HG03342 (cell line): Measurements from ENCODE around the gene FCHO2.
A peak's percentile ranks its signal among the peaks of the same experiment; 100 is the strongest.
"Not testable (repeated sequence)": the region's sequence is repeated elsewhere in the genome, so short reads cannot be mapped to it uniquely, and the experiment has no call there.

Experiments
- ATAC-seq: cut with Tn5 transposase; IDR thresholded peaks from one replicate; pipeline ENCODE4 v1.9.1; 2021; ENCODE audit warnings: mild to moderate bottlenecking, moderate library complexity; ENCODE audit not compliant: unreplicated experiment

The FCHO2 gene

DNA sequence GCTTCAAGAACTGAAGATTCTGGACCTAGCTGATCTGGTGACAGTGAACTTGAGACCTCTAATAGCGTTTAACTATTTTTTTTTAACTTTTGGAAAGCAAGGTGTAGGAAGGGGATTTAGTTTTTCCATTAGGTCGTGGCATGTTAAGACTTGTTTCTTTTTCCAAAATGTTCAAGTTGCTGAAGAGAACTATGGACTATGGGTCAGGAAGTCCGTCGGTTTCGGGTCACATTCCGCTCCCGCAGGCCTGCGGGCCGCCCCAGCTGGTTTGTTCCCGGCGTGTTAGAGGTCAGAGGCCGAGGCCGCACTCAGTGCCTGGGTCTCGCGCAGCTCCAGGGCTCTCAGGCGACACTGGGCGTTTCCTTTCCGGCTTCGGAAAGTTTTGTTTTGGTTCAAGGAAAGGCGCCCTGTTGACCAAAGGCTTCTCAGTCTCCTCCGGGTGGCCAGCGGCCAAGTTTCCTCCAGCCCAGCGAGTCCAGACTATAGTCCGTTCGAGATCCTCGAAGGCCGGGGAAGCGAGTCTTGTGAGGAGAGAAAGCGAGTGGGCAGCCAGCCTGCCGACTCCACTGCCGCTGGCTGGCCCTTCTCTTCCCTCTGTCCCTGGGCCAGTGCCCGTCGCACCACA lies 586 bp upstream of the FCHO2 start:
- ATAC-seq: peak; percentile 36

DNA sequence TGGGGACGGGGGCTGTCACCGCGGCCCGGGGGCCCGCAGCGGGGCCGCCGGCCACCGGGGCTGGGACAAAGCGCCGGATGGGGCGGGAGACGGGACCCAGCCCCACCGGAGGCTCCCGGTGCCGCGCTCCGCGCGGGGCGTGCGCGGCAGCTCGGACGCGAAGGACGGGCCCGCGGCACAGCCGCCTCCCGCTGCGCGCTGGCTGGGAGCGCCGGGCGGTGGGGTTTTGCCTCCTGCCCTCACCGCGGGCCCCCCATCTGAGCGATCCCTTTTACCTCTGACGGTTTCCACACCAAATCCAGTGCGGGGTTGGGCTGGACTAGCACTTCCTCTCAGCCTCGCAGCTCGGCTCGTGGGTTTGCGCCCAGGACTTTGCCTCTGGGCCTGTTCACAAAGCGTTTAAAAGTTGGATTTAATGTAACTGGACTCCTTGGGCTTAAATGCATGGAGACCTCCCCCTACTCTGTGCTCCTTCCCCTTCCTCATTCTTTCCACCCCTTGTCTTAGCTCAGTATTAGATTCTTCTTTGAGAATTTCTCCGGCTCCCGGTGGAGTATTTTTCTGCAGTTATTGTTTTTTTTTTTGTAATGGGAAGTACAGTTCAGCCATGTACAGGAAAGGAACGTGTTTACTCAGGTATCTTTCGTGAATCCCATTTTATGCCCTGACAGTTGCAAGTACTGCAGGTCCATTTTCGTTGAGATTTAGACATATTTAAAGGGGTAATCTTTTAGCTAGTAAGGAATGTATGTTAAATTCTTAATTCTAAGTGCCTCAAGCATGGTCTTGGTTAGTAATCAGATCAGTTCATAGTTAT lies 691 bp downstream of the FCHO2 start:
- ATAC-seq: peak; percentile 32

DNA sequence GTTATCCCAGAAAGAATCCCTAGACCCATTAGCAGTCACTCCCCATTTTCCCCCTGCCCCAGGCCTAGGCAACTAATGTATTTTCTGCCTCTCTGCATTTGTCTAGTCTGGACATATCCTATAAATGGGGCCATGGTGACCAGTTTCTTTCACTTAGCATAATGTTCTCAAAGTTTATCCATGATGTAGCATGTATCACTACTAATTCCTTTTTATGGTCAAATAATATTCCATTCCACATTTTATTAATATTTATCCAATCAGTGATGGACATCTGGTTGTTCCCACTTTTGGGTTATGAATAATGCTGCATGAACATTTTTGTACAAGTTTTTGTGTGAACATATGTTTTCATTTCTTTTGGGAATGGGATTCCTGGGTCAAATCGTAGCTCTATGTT lies 1.5 kb downstream of the FCHO2 start:
- ATAC-seq: no peak

DNA sequence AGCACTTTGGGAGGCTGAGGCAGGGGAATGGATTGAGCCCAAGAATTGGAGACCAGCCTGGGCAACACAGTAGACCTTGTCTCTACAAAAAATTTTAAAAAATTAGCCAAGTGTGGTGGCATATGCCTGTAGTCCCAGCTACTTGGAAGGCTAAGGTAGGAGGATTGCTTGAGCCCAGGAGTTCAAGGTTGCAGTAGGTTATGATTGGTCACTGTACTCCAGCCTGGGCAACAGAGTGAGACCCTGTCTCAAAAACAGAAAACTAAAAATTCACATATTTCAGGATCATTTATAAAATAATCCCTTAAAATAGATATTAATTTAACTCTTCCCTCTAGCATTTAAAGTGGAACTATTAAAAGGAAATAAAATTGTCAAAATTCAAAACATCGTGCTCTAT lies 3.4 kb downstream of the FCHO2 start:
- no peak for ATAC-seq

DNA sequence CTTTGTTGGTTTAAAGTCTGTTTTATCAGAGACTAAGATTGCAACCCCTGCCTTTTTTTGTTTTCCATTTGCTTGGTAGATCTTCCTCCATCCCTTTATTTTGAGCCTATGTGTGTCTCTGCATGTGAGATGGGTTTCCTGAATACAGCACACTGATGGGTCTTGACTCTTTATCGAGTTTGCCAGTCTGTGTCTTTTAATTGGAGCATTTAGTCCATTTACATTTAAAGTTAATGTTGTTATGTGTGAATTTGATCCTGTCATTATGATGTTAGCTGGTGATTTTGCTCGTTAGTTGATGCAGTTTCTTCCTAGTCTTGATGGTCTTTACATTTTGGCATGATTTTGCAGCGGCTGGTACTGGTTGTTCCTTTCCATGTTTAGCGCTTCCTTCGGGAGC lies 18.6 kb downstream of the FCHO2 start:
- ATAC-seq: not testable (repeated sequence)

DNA sequence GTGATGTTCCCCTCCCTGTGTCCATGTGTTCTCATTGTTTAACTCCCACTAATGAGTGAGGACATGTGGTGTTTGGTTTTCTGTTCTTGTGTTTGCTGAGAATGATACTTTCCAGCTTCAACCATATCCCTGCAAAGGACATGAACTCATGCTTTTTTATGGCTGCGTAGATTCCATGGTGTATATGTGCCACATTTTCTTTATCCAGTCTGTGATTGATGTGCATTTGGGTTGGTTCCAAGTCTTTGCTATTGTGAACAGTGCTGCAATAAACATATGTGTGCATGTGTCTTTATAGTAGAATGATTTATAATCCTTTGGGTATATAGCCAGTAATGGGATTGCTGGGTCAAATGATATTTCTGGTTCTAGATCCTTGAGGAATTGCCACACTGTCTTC lies 21.0 kb downstream of the FCHO2 start:
- ATAC-seq: not testable (repeated sequence)

DNA sequence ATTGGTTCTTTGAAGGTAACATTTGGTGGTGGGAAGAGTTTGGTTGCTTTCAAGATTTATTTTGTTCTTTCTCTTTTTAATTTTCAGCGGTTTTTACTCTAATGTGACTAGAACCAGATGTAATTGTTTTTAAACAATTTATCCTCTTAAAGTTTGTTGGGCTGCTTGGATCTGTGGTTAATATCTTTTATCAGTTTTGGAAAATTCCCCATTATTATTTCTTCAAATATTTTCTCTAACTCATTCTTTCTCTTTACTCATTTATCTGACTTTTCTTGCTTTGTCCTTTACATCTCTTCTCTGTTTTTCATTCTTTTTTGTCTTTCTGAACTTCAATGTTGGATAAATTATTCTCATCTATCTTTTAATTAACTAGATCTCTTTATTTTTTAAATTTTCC lies 29.9 kb downstream of the FCHO2 start:
- ATAC-seq: no peak

DNA sequence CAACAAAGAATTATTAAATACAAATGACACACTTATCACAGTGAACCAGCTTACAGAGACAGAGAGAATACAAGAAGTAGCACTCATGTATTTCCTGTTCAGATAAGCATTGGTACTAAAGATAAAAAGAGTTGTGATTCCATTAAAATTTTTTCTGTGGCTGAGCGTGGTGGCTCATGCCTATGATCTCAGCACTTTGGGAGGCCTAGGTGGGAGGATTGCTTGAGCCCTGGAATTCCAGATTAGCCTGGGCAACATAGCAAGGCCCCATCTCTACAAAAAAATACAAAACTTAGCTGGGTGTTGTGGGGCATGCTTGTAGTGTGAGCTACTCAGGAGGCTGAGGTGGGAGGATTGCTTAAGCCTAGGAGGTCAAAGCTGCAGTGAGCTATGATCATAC lies 32.9 kb downstream of the FCHO2 start:
- ATAC-seq: no peak

DNA sequence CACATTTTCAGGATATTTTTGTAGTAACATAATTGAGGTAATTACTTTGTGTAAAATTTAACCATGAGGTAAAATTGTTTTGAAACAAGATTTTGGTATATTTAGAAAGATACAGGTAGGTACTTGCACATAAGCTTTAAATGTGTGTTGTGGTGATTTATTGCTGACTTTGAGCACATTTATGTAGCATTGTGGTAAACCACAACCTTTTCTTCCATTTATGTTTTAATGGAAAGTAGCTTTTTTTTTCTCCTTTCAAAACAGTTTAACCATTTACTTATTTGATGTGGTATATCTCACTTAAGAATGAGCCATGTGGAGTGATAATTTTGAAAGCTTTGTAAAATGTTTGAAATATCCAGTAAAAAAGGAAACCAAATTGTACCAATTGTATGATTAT lies 35.6 kb downstream of the FCHO2 start:
- no peak for ATAC-seq

DNA sequence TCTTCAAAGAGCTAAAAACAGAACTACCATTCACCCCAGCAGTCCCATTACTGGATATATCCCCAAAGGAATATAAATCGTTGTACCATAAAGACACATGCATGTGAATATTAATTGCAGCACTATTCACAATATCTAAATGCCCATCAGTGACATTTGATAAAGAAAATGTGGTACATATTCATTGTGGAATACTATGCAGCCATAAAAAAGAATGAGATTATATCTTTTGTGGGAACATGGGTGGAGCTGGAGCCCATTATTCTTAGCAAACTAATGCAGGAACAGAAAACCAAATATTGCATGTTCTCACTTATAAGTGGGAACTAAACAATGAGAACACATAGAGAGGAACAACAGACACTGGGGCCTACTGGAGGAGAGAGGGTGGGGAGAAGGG lies 38.7 kb downstream of the FCHO2 start:
- ATAC-seq: no peak

DNA sequence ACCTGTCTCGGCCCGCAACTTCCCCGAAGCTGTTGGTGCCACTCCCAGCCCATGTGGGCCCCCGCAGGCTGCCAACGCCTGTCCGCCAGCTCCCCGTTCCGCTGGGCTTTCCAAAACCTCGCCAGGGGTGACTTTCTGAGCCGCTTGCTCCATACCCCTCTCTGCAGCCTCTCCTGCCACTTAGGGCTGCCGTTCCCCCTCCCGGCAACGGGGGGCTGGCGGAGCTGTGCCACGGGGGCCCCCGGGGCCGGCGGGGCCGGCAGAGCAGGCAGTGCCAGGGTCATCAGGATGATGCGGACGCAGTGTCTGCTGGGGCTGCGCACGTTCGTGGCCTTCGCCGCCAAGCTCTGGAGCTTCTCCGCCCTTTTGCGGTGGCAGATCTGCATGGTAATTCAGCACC lies 40.8 kb downstream of the FCHO2 start:
- ATAC-seq: no peak

DNA sequence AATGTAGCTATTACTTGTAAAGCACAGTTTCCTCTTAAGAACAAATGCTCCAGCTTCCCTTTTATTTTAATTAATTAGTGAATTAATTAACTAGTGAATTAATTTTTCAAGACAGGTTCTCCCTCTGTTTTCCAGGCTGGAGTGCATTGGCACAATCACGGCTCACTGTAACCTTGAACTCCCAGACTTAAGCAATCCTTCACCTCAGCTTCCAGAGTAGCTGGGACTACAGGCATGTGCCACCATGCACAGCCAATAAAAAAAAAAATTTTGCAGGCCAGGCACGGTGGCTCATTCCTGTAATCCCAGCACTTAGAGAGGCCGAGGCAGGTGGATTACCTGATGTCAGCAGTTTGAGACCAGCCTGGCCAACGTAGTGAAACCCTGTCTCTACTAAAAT lies 44.1 kb downstream of the FCHO2 start:
- no peak for ATAC-seq

DNA sequence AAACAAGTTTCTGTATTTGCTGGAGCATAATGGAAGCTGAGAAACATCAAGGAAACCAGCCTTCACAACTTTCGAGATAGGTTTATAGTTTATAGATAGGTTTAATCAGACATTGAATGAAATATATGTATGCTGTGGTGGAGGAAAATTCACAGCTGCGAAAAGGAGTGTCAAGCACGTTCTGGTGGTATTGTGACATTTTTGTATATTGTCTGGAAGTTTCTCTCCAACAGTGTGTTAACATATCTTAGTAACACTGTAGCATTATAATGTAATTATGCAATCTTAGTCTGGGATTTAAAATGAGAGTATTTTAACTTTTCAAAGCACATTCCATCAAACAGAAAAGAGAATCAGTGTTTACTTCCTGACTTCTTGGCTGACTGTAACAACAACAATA lies 50.0 kb downstream of the FCHO2 start:
- no peak for ATAC-seq

DNA sequence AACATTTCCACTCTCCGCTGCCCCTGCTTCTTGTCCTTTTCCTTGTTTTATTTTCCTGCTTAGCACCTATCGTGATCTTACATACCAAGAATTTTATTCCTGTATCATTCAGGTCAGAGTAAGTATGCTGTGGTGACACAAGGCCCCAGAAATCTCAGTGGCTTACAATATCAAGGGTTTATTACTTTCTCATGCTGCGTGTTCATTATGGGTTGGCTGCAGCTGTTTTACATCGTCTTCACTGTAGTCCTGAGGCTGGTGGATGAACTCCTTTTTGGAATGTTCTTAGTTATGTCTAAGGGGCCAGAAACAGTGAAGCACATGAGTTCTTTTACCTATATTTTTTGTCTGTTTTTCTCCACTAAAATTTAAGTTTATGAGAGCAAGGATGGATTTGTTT lies 51.2 kb downstream of the FCHO2 start:
- no peak for ATAC-seq

DNA sequence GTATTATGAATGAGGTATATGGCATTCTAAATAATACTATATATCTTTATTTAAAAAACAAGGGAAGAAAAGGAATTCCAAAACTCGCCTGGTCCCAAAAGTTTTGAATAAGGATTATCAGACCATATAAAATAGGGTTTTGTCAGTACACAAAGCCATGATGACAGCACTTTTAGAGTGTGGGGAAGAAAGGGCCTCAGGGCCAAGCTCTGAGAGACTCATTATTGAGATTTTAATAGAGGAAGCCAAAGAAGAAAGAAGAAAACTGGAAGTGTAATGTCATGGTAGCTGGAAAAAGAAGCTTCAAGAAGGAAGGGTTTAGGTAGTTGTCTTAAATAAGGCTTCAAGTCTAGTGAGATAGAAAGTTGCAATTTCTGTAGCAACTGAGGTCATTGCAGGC lies 53.0 kb downstream of the FCHO2 start:
- no peak for ATAC-seq

DNA sequence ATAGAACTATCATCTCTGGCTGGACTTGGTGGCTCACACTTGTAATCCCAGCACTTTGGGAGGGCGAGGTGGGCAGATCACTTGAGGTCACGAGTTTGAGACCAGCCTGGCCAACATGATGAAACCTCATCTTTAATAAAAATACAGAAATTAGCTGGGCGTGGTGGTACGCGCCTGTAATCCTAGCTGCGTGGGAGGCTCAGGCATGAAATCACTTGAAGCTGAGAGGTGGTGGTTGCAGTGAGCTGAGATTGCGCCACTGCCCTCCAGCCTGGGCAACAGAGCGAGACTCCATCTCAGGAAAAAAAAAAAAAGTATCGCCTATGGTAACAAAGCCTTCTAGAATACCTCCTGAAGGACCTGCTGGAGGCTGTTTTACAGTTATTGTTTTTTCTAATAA lies 55.8 kb downstream of the FCHO2 start:
- ATAC-seq: not testable (repeated sequence)

DNA sequence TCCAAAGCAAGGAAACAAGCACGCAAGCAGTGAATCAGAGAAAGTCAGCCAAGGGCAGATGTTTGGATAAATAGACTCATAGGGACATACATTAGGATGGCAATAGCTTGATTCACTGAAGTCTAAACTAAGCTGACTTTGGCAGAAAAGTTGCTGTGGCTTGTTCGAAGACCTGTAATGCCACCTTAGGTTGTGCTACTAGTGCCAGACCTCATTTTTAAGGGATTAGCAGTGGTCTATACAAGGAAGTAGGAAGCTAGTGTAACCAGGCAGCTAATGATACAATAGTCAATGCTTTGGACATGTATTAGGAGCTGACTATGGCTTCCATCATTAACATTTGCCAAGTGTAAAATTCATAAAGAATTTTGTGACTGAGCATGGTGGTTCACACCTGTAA lies 63.1 kb downstream of the FCHO2 start:
- no peak for ATAC-seq

DNA sequence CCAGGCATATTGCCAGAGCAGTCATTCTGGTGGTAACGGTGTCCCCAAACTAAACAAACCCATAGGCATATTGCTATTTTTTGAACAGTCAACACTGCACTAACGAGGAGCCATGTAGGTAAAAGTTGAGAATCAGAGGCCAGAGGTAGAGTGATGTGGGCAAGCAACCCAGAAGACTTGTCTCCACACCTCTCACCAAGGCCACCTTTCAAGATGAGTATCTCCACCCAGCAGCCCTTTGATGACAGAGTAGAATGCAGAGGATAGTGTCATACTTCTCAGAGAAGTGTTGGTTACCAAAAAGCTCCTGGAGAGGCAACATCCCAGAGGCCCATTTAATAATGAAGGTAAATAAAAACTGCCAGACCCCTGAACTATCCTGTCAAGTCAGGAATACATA lies 63.9 kb downstream of the FCHO2 start:
- ATAC-seq: no peak

DNA sequence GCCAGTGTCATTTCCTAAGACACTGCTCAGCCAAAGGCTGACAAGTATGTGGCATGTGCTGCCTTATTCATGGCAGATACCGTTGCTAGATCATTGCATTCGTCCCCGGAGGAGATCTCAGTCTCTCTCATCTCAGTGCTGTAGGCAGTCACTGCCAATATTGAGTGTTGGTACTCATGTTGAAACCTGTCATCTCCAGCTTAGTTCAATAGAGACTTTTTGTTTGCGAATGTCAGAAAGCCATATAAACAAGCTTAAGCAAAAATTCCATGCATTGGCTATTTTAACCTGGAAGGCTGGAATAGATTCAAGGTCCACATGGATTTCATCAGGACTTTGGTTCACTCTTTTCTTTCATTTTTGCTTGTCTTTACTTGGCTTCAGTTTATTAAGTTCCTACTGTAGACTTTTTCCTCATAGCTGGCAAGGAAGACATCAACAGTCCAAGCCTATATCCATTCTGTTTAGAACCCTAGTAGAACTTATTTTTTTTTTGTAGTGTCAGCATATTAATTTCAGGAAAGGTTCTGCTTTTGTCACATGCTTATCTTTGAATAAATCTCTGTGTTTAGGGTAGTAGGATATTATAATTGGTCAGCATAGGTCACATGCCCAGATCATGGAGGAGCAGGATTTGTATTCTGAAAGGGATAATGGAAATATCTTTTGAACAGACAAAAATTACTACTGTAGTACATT lies 66.8 kb downstream of the FCHO2 start:
- no peak for ATAC-seq

DNA sequence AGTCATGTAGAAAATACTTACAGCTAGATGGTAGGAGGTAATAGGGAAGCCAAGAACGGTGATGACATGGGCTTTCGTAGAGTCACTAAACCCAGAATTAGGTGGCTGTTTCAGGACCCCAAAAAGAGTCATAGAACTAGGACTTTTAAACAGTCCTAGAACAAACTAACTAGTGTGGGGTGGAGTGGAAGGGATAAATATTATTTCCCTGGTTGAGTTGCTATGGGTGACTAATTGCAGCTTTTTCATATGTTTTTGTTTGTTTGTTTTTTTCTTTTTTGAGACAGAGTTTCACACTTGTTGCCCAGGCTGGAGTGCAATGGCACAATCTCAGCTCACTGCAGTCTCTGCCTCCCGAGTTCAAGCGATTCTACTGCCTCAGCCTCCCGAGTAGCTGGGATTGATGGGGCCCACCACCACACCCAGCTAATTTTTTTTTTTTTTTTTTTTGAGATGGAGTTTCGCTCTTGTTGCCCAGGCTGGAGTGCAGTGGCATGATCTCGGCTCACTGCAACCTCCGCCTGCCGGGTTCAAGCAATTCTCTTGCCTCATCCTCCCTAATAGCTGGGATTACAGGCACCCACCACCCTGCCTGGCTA lies 69.2 kb downstream of the FCHO2 start:
- ATAC-seq: not testable (repeated sequence)

DNA sequence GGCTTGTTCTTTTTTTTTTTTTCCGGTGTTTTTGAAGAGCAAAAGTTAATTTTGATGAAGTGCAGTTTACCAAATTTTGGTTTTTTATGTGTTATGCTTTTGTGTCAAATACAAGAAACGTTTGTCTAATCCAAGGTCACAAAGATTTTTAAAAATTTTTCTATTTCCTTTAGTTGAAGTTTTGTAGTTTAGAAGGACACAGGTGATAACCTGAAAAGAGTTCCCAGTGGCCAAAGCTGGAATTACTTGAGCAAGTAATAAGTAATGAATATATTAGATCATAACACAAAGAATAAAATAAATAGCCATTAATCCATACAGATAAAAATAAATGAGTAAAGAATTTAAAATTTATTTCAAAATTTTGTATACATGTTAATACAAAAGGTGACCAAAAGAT lies 71.5 kb downstream of the FCHO2 start:
- ATAC-seq: no peak

DNA sequence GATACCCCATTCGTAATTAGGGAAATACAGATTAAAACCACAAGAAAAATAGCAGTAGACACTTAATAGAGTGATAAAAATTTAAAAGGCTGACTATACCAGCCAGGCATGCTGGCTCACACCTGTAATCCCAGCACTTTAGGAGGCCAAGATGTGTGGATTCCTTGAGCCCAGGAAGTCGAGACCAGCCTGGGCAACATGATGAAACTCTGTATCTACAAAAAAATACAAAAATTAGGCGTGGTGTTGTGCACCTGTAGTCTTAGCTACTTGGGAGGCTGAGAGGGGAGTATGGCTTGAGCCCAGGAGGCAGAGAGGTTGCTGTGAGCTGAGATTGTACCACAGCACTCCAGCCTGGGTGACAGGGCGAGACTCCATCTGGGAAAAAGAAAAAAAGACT lies 72.0 kb downstream of the FCHO2 start:
- no peak for ATAC-seq
